ENCODE data around the gene OR6C2.

GRCh38 chr12:55425954-55426353 is 17.9 kb upstream of the OR6C2 start, which contains the start of gene OR6C76:
- TF ChIP-seq, protein P1, sequence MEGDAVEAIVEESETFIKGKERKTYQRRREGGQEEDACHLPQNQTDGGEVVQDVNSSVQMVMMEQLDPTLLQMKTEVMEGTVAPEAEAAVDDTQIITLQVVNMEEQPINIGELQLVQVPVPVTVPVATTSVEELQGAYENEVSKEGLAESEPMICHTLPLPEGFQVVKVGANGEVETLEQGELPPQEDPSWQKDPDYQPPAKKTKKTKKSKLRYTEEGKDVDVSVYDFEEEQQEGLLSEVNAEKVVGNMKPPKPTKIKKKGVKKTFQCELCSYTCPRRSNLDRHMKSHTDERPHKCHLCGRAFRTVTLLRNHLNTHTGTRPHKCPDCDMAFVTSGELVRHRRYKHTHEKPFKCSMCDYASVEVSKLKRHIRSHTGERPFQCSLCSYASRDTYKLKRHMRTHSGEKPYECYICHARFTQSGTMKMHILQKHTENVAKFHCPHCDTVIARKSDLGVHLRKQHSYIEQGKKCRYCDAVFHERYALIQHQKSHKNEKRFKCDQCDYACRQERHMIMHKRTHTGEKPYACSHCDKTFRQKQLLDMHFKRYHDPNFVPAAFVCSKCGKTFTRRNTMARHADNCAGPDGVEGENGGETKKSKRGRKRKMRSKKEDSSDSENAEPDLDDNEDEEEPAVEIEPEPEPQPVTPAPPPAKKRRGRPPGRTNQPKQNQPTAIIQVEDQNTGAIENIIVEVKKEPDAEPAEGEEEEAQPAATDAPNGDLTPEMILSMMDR (IDR thresholded peaks at IDR 0.05), result no peak
- no peak for TF ChIP-seq POLR2A (IDR thresholded peaks at IDR 0.05)
